K562 (cell line): ENCODE data around the gene ATP5F1C. TPM values are rescaled to one million over a fixed set of nuclear protein-coding genes. Genes with fewer than 3 reads are reported as not detected.

Experiments
- ATAC-seq: fragments of 200-7000 bp; cut with Tn5 transposase; 3 replicates; pipeline ENCODE4 v1.9.1; 2020; ENCODE audit warnings: moderate library complexity
- BruUV-seq: library from RNA; stranded (reverse); fragments of 400-500 nt; replicated peaks from 2 replicates; lab custom pipeline; 2021; lab: Mats Ljungman, UMichigan
- CTCF ChIA-PET: fragments of 300-600 bp; formaldehyde crosslinking; extraction: SDS; loops from one replicate; lab custom pipeline; 2021; ENCODE audit warnings: low intra/inter-chr PET ratio; lab: Yijun Ruan, JAX
- POLR2A ChIA-PET: fragments of 300-600, 350-650 bp; sonication (Branson Sonifier 250); formaldehyde crosslinking; extraction: SDS; loops from one replicate; lab custom pipeline; 2021; ENCODE audit warnings: antibody characterized with exemption, inconsistent platforms; lab: Yijun Ruan, JAX
- DNase-seq, 4 experiments: peaks; one replicate each; pipeline versions ENCODE4 v3.0.0 to v3.0.0-alpha.2; 2011 to 2018; ENCODE audit warnings: low spot score in 3 of 4, mixed read lengths in 3 of 4; ENCODE audit errors: extremely low read depth in 1 of 4
- FAIRE-seq: peaks from 2 replicates; lab custom pipeline; 2011; peaks lifted over from hg19 to GRCh38; lab: Jason Lieb, UNC
- H2AFZ ChIP-seq: 2 replicates; pipeline ENCODE4 v1.6.0; 2011; ENCODE audit warnings: low read depth, low read length, control low read depth, inconsistent platforms
- H3K27ac ChIP-seq: fragments of 200-600 bp; 3 replicates; pipeline ENCODE4 v1.8.0; 2011; ENCODE audit warnings: low read depth, mild to moderate bottlenecking, control low read depth, inconsistent platforms, low read length, moderate library complexity, mixed read lengths; ENCODE audit errors: extremely low read depth
- H3K27me3 ChIP-seq, 2 experiments: fragments of 300-600 bp in 1 of 2; 2 replicates in 1 of 2; 3 replicates in 1 of 2; pipeline versions ENCODE4 v1.6.0 to v1.8.0; 2011; ENCODE audit warnings: inconsistent platforms in 2 of 2, low read length in 2 of 2, mild to moderate bottlenecking in 1 of 2, mixed read lengths in 1 of 2, moderate library complexity in 1 of 2; ENCODE audit not compliant: control insufficient read depth in 2 of 2, insufficient read depth in 2 of 2
- H3K36me3 ChIP-seq: fragments of 300-600 bp; 3 replicates; pipeline ENCODE4 v1.8.0; 2011; ENCODE audit warnings: mild to moderate bottlenecking, low read length, inconsistent platforms; ENCODE audit not compliant: control insufficient read depth, insufficient read depth
- H3K4me1 ChIP-seq, 2 experiments: fragments of 200-600 bp in 1 of 2; replicated peaks in 1 of 2; 2 replicates in 1 of 2; 3 replicates in 1 of 2; pipeline versions ENCODE4 v1.5.1 to v1.8.0; 2011; ENCODE audit warnings: inconsistent platforms in 2 of 2, low read length in 2 of 2, mild to moderate bottlenecking in 1 of 2, mixed read lengths in 1 of 2, moderate library complexity in 1 of 2; ENCODE audit not compliant: control insufficient read depth in 2 of 2, insufficient read depth in 2 of 2
- H3K4me2 ChIP-seq: 2 replicates; pipeline ENCODE4 v1.6.1; 2011; ENCODE audit warnings: low read length, control low read depth, inconsistent platforms, mixed read lengths; ENCODE audit not compliant: insufficient read depth
- H3K4me3 ChIP-seq: fragments of 200-600 bp; sonication (generic), shearing (Covaris generic); 2 replicates; pipeline ENCODE4 v1.5.1; 2016; ENCODE audit warnings: control low read depth, inconsistent platforms
- H3K79me2 ChIP-seq: fragments of 200-600 bp; 3 replicates; pipeline ENCODE4 v1.8.0; 2011; ENCODE audit warnings: low read length, inconsistent platforms; ENCODE audit not compliant: control insufficient read depth, insufficient read depth
- H3K9ac ChIP-seq, 2 experiments: 2 replicates each; pipeline versions ENCODE4 v1.6.0 to v1.6.1; 2011; ENCODE audit warnings: low read depth in 2 of 2, low read length in 2 of 2, control low read depth in 1 of 2, inconsistent platforms in 1 of 2, mild to moderate bottlenecking in 1 of 2, mixed read lengths in 1 of 2; ENCODE audit not compliant: insufficient read depth in 1 of 2
- H3K9me1 ChIP-seq: one replicate; pipeline ENCODE4 v1.6.0; 2011; ENCODE audit warnings: inconsistent platforms, mild to moderate bottlenecking, low read length, moderate library complexity; ENCODE audit not compliant: control insufficient read depth, insufficient read depth
- H3K9me3 ChIP-seq: replicated peaks from 2 replicates; pipeline ENCODE4 v1.5.1; 2011; ENCODE audit warnings: low read depth, low read length, inconsistent platforms; ENCODE audit not compliant: control insufficient read depth, insufficient read depth
- H4K20me1 ChIP-seq: replicated peaks from 2 replicates; pipeline ENCODE4 v1.6.1; 2011; ENCODE audit warnings: low read length, inconsistent platforms, mixed read lengths; ENCODE audit not compliant: control insufficient read depth, insufficient read depth
- ARID3A ChIP-seq: IDR thresholded peaks from 2 replicates; pipeline ENCODE4 v1.6.1; 2012; ENCODE audit warnings: low read depth, low read length, improper control_type of control experiment, borderline replicate concordance
- ASH1L ChIP-seq: fragments of 450-650 bp; IDR thresholded peaks from 2 replicates; pipeline ENCODE4 v1.6.1; 2018; ENCODE audit warnings: borderline replicate concordance, mild to moderate bottlenecking, low read depth; ENCODE audit not compliant: partially characterized antibody
- CEBPG ChIP-seq, 3 experiments: fragments of 200-800 bp in 1 of 3; sonication (Bioruptor generic) in 1 of 3; sonication (generic) in 1 of 3; formaldehyde crosslinking in 1 of 3; IDR thresholded peaks in 2 of 3; conservative IDR thresholded peaks in 1 of 3; 2 replicates each; pipeline versions ENCODE4 v1.6.1 to v1.8.0; 2016 to 2022; ENCODE audit warnings: missing compliant biosample characterization in 2 of 3, missing genetic modification characterization in 2 of 3, mild to moderate bottlenecking in 1 of 3, missing genetic modification reagents in 1 of 3
- ERF ChIP-seq: fragments of 450-650 bp; formaldehyde crosslinking; IDR thresholded peaks from 2 replicates; pipeline ENCODE4 v1.4.0; 2020; ENCODE audit warnings: mild to moderate bottlenecking, mixed read lengths
- FOXM1 ChIP-seq, 2 experiments: fragments of 450-650 bp in 1 of 2; sonication (generic) in 1 of 2; formaldehyde crosslinking in 1 of 2; IDR thresholded peaks; 2 replicates each; pipeline versions ENCODE4 v1.6.1 to v1.9.0; 2017 to 2022; ENCODE audit warnings: low read depth in 2 of 2, mild to moderate bottlenecking in 2 of 2, missing genetic modification reagents in 1 of 2, moderate library complexity in 1 of 2
- GMEB1 ChIP-seq: fragments of 250-450 bp; sonication (Bioruptor Pico); IDR thresholded peaks from 2 replicates; pipeline ENCODE4 v1.4.0; 2020; ENCODE audit warnings: mild to moderate bottlenecking
- KLF6 ChIP-seq: fragments of 250-450 bp; sonication (Bioruptor Pico); IDR thresholded peaks from 2 replicates; pipeline ENCODE4 v1.4.0; 2020; ENCODE audit warnings: mild to moderate bottlenecking, moderate library complexity, borderline replicate concordance
- MAFG ChIP-seq: fragments of 450-650 bp; conservative IDR thresholded peaks from 2 replicates; pipeline ENCODE4 v1.6.1; 2016; ENCODE audit warnings: missing genetic modification characterization, missing compliant biosample characterization
- PCBP2 ChIP-seq: fragments of 200-400 bp; formaldehyde crosslinking; IDR thresholded peaks from 2 replicates; pipeline ENCODE4 v1.6.1; 2018; ENCODE audit warnings: low read length, low read depth, mild to moderate bottlenecking, moderate library complexity; ENCODE audit not compliant: poor library complexity, severe bottlenecking
- PHB2 ChIP-seq: fragments of 450-650 bp; IDR thresholded peaks from 2 replicates; pipeline ENCODE4 v1.6.1; 2017; ENCODE audit warnings: low read depth
- PREB ChIP-seq: sonication (generic); formaldehyde crosslinking; IDR thresholded peaks from 2 replicates; pipeline ENCODE4 v1.8.1; 2023; ENCODE audit warnings: mild to moderate bottlenecking, missing genetic modification reagents
- ZNF184 ChIP-seq: sonication (generic); formaldehyde crosslinking; IDR thresholded peaks from 2 replicates; pipeline ENCODE4 v1.5.0; 2020; ENCODE audit warnings: missing genetic modification reagents
- ZNF282 ChIP-seq: sonication (generic); formaldehyde crosslinking; IDR thresholded peaks from 2 replicates; pipeline ENCODE4 v1.8.1; 2023; ENCODE audit warnings: missing genetic modification reagents
- ZNF316 ChIP-seq: fragments of 450-650 bp; IDR thresholded peaks from 2 replicates; pipeline ENCODE4 v1.6.1; 2016
- ZNF561 ChIP-seq: fragments of 450-650 bp; formaldehyde crosslinking; conservative IDR thresholded peaks from 2 replicates; pipeline ENCODE4 v1.4.0; 2020; ENCODE audit warnings: mild to moderate bottlenecking, moderate library complexity
- WGBS: fragments of 100-300 bp; shearing (Covaris generic); methylation state at CpG from one replicate; pipeline ENCODE4 v1.1.6; 2016; ENCODE audit warnings: low coverage, mixed read lengths; ENCODE audit not compliant: insufficient coverage; ENCODE audit errors: missing lambda C conversion rate; 5-methylcytosine and 5-hydroxymethylcytosine counted together
- in situ Hi-C: fragments of 300-500 bp; cut with MboI; formaldehyde crosslinking; loops from 4 replicates; pipeline ENCODE4 v1.15.0; 2018; ENCODE audit warnings: inconsistent platforms, mixed read lengths
- intact Hi-C: fragments of 100-400 bp; cut with micrococcal nuclease; formaldehyde crosslinking; loops from 2 replicates; pipeline ENCODE4 v1.14.2; 2022
- polyA plus RNA-seq, 8 experiments: library from polyadenylated mRNA; depleted of rRNA in 4 of 8; stranded (reverse) in 5 of 8; unstranded in 3 of 8; fragments of >200 nt; fragmentation: Nextera tagmentation in 2 of 8; fragmentation: Illumina TruSeq in 1 of 8; extraction: Ambion mirVana in 2 of 8; extraction: Trizol in 1 of 8; gene quantifications; 2 replicates each; pipeline versions ENCODE4 v1.2.1 to v1.2.3, GENCODE V29; 2011 to 2014; ENCODE audit warnings: inconsistent platforms in 1 of 8, missing spikeins in 1 of 8
- total RNA-seq, 7 experiments: library from RNA; depleted of rRNA in 6 of 7; stranded (reverse); fragments of >200 nt in 6 of 7; fragmentation: Illumina TruSeq in 2 of 7; extraction: Trizol in 2 of 7; gene quantifications; 2 replicates each; pipeline versions ENCODE4 v1.2.1 to v1.2.3, GENCODE V29; 2011 to 2021; ENCODE audit warnings: low replicate concordance in 1 of 7
- TF ChIP-seq, protein P1 (sequence below): fragments of 250-450 bp; sonication (Bioruptor Pico); IDR thresholded peaks from 2 replicates; pipeline ENCODE4 v1.9.0; 2021; ENCODE audit warnings: mild to moderate bottlenecking

Gene ATP5F1C
- total and polyA plus RNA-seq, 9 of the 15 experiments (the other 6 are each of a cell fraction or from before 2014, with no cell fraction given): 389 to 1,475 (median 559) TPM

DNA sequence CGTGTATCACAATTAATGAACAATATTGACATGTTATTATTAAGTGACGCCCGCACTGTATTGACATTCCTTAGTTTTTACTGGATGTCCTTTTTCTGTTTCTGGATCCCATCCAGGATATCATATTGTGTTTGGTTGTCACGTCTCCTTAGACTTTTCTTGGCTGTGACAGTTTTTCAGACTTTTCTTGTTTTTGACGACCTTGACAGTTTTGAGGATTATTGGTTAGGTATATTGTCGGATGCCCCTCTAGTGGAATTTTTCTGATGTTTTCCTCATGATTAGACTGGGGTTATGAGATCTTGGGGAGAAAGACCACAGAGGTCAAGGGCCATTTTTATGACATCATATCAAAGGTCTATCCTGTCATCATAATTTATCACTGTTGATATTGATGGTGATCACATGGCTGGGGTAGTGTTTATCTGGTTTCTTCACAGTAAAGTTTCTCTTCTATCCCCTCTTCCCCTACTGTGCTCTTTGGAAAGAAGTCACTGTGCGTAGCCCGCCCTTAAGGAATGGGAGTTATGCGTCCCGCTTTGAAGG is 41.4 kb downstream of the ATP5F1C start (continued):
- TF ChIP-seq CEBPG (CRISPR knock-in tag; IDR thresholded peaks at IDR 0.05) (no peak), CEBPG (tag; conservative IDR thresholded peaks at IDR 0.05 in 1 of 2, IDR thresholded peaks at IDR 0.05 in 1 of 2) (no peak), ZNF316 (peak; percentile 69; the same call in 1 of the 2 replicates), MAFG (tag) (0 out of 2 replicates have a peak, but pooled peaks have one; percentile 5), FOXM1 (IDR thresholded peaks at IDR 0.05; ENCODE audit: low read depth) (no peak), FOXM1 (CRISPR knock-in tag; IDR thresholded peaks at IDR 0.05; ENCODE audit: low read depth) (no peak)

- H3K27me3 ChIP-seq: no peaks in the 10 kb centered on the region
- H4K20me1 ChIP-seq: no peaks in the 10 kb centered on the region
- no peak overlapping the region for H3K27ac ChIP-seq
- H3K9me1 ChIP-seq: no peaks in the 10 kb centered on the region
- no TSS peak for BruUV-seq
- FAIRE-seq: no peak
- H3K4me3 ChIP-seq: no peak overlapping the region
- POLR2A ChIA-PET: no interaction called here
- H3K4me1 ChIP-seq: no peaks in the 10 kb centered on the region; a peak in 1 of 5 replicates
- DNase-seq: no peak
- H2AFZ ChIP-seq: no peak overlapping the region
- CTCF ChIA-PET: no interaction called here
- intact Hi-C loops: no loop called here
- in situ Hi-C loops: no loop called here
- peaks cover 9% of the 10 kb centered on the region; the same call in 2 of the 3 replicates for H3K36me3 ChIP-seq
- no peaks in the 10 kb centered on the region for H3K9me3 ChIP-seq
- no peak for ATAC-seq
- H3K9ac ChIP-seq: no peak overlapping the region
- H3K4me2 ChIP-seq: no peak overlapping the region
- 80% methylated on average over 1 of the region's 1 CpG for WGBS
- peaks cover 24% of the 10 kb centered on the region; the same call in 2 of the 3 replicates for H3K79me2 ChIP-seq
- no peak for TF ChIP-seq ZNF561 (CRISPR knock-in tag)
- no peak for TF ChIP-seq ERF (CRISPR knock-in tag)
- TF ChIP-seq ASH1L: no peak
- TF ChIP-seq GMEB1 (CRISPR knock-in tag): no peak
- TF ChIP-seq, protein P1, sequence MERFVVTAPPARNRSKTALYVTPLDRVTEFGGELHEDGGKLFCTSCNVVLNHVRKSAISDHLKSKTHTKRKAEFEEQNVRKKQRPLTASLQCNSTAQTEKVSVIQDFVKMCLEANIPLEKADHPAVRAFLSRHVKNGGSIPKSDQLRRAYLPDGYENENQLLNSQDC (CRISPR knock-in tag): no peak
- no peak for TF ChIP-seq PHB2
- no peak for TF ChIP-seq KLF6 (CRISPR knock-in tag)
- no peak for TF ChIP-seq ZNF282 (CRISPR knock-in tag)
- TF ChIP-seq PCBP2: no peak
- no peak for TF ChIP-seq PREB
- no peak for TF ChIP-seq ZNF184 (CRISPR knock-in tag)
- TF ChIP-seq ARID3A: no peak
Measured at GRCh38 chr10:7832060-7832459, 44.1 kb downstream of the ATP5F1C start.
